Pancreas (tissue), 10 donors: ENCODE measurements around the gene POMT1. TPM values are rescaled to one million over a fixed set of nuclear protein-coding genes. Genes with fewer than 3 reads are reported as not detected.

ENCODE experiments used
- ATAC-seq, 4 donors: fragments of 200-7000 bp; cut with Tn5 transposase; one replicate each; pipeline versions ENCODE4 v1.8.0 to v1.9.1; 2020; ENCODE audit warnings: mild to moderate bottlenecking in 4 of 4, moderate library complexity in 4 of 4
- DNase-seq, 6 donors: peaks; one replicate each; pipeline ENCODE4 v3.0.0-alpha.2; 2020
- FAIRE-seq: peaks from 2 replicates; lab custom pipeline; 2012; peaks lifted over from hg19 to GRCh38; lab: Jason Lieb, UNC
- H3K27ac ChIP-seq, 4 donors: fragments of 200-600 bp; sonication (generic); 1 replicate in 3 of 4; 2 replicates in 1 of 4; pipeline versions ENCODE4 v1.5.0 to v1.8.0; 2020
- H3K27me3 ChIP-seq, 4 donors: fragments of 200-600 bp; one replicate each; pipeline ENCODE4 v1.8.0; 2021
- H3K36me3 ChIP-seq, 3 donors: fragments of 200-600 bp; sonication (generic) in 1 of 3; one replicate each; pipeline versions ENCODE4 v1.5.0 to v1.8.0; 2020 to 2021
- H3K4me1 ChIP-seq, 3 donors: fragments of 200-600 bp; one replicate each; pipeline ENCODE4 v1.8.0; 2021
- H3K4me3 ChIP-seq, 4 donors: fragments of 200-600 bp; sonication (generic) in 2 of 4; one replicate each; pipeline versions ENCODE4 v1.5.0 to v1.8.0; 2020 to 2021
- H3K9me3 ChIP-seq, 4 donors: fragments of 200-600 bp; one replicate each; pipeline ENCODE4 v1.8.0; 2021
- CTCF ChIP-seq, 4 donors: fragments of 200-600 bp; sonication (generic) in 3 of 4; IDR thresholded peaks; one replicate each; pipeline versions ENCODE4 v1.5.0 to v1.8.0; 2021; ENCODE audit warnings: antibody characterized with exemption in 4 of 4
- WGBS, 2 donors: extraction: QIAGEN DNeasy Blood & Tissue Kit; methylation state at CpG; one replicate each; pipeline ENCODE4 v1.1.7; 2013; 5-methylcytosine and 5-hydroxymethylcytosine counted together
- intact Hi-C, 3 donors: fragments of 100-400 bp; cut with DNase I; formaldehyde crosslinking; loops; one replicate each; pipeline versions ENCODE4 v1.11.1 to v1.14.2; 2022
- polyA plus RNA-seq, 2 donors: library from polyadenylated mRNA; stranded (reverse); fragments of 200-250 nt; gene quantifications; one replicate each; pipeline ENCODE4 v1.2.3, GENCODE V29; 2013
- total RNA-seq, 6 donors: library from RNA; stranded (reverse); fragmentation: NEBNext Ultra II Directional in 4 of 6; extraction: Animal tissue kit (Norgen Biotek cat#: 25700) in 4 of 6; gene quantifications; one replicate each; pipeline versions ENCODE4 v1.2.1 to v1.2.4, GENCODE V29; 2021 to 2023
- donor health status: healthy with polysubstance abuse.
- donor health status: DM: no; HTN: no; CAD: no; lungs with moderate emphysema.
- donor health status: DM: no; HTN: no; CAD: no.
- donor health status: control.
- donor health status: control.
- donor health status: Bipolar disorder and iron deficiency.
- donor health status: DM: yes; HTN: yes; CAD: no.
- donor health status: DM: no; HTN: no; CAD: no.
- donor health status: DM: no; HTN: no; CAD: no.
- donor health status: DM: yes; HTN: yes; CAD: no.

Gene POMT1
- total and polyA plus RNA-seq, 8 donors: 11.3 to 66.5 (median 16.5) TPM

GRCh38 chr9:131557855-131558548, 55.3 kb downstream of the POMT1 start:
- FAIRE-seq: no peak
- WGBS, 2 donors: 96 to 97% methylated on average over 25 of the region's 25 CpGs
- Histone ChIP-seq H3K9me3 (no peaks in the 10 kb centered on the region), H3K27ac (no peak overlapping the region), H3K27me3 (no peaks in the 10 kb centered on the region), H3K4me3 (no peak overlapping the region), H3K4me1 (no peaks in the 10 kb centered on the region), H3K36me3 (no peaks in the 10 kb centered on the region)
- no peak for ATAC-seq
- intact Hi-C loops: no loop called here
- no peak for DNase-seq
- TF ChIP-seq CTCF (IDR thresholded peaks at IDR 0.05): no peak

GRCh38 chr9:131559421-131560000, 56.8 kb downstream of the POMT1 start:
- Histone ChIP-seq H3K4me3 (no peak overlapping the region), H3K9me3 (no peaks in the 10 kb centered on the region), H3K27ac (no peak overlapping the region), H3K27me3 (no peaks in the 10 kb centered on the region), H3K36me3 (no peaks in the 10 kb centered on the region), H3K4me1 (no peaks in the 10 kb centered on the region)
- 50 to 60% methylated on average over 1 of the region's 1 CpG for WGBS, 2 donors
- FAIRE-seq: no peak
- no peak for DNase-seq
- intact Hi-C loops: no loop called here
- TF ChIP-seq CTCF (IDR thresholded peaks at IDR 0.05): no peak
- peak in 3 of 4 donors; percentile 39 to 60 (median 43) for ATAC-seq

- peak in 3 of 4 donors; percentile 12 to 64 (median 18) for ATAC-seq
- TF ChIP-seq CTCF (IDR thresholded peaks at IDR 0.05): no peak
- no peak for DNase-seq
- Histone ChIP-seq H3K36me3 (no peaks in the 10 kb centered on the region), H3K4me1 (no peaks in the 10 kb centered on the region), H3K4me3 (no peak overlapping the region), H3K9me3 (no peaks in the 10 kb centered on the region), H3K27me3 (no peaks in the 10 kb centered on the region), H3K27ac (no peak overlapping the region)
- WGBS, 2 donors: 62% methylated on average over 9 of the region's 9 CpGs
- intact Hi-C loops: no loop called here
- FAIRE-seq: no peak
Measured at GRCh38 chr9:131562032-131562959, 59.6 kb downstream of the POMT1 start.

- ATAC-seq: no peak
- intact Hi-C loops: no loop called here
- TF ChIP-seq CTCF (IDR thresholded peaks at IDR 0.05): no peak
- no peak for DNase-seq
- Histone ChIP-seq H3K36me3 (no peaks in the 10 kb centered on the region), H3K4me3 (no peak overlapping the region), H3K27me3 (no peaks in the 10 kb centered on the region), H3K9me3 (no peaks in the 10 kb centered on the region), H3K27ac (no peak overlapping the region), H3K4me1 (no peaks in the 10 kb centered on the region)
- 95 to 97% methylated on average over 5 of the region's 5 CpGs for WGBS, 2 donors
- FAIRE-seq: no peak
Measured at GRCh38 chr9:131565369-131565768, 62.7 kb downstream of the POMT1 start.
